Loucy (cell line): ENCODE measurements around the gene ARHGAP26.

ENCODE experiments used
- H2AFZ ChIP-seq: fragments of 200-600 bp; sonication (generic); 2 replicates; pipeline ENCODE4 v1.6.0; 2016; ENCODE audit warnings: antibody characterized with exemption, mild to moderate bottlenecking, low read length, moderate library complexity
- H3F3A ChIP-seq: fragments of 200-600 bp; 2 replicates; pipeline ENCODE4 v1.6.0; 2016; ENCODE audit warnings: antibody characterized with exemption, low read depth, mild to moderate bottlenecking
- H3K27me3 ChIP-seq: fragments of 200-600 bp; sonication (generic); 2 replicates; pipeline ENCODE4 v1.6.1; 2014; ENCODE audit warnings: low read length, mild to moderate bottlenecking; ENCODE audit not compliant: insufficient read depth, poor library complexity, severe bottlenecking
- H3K36me3 ChIP-seq: fragments of 200-600 bp; sonication (generic); 2 replicates; pipeline ENCODE4 v1.6.1; 2016; ENCODE audit warnings: low read length; ENCODE audit not compliant: insufficient read depth
- H3K4me1 ChIP-seq: fragments of 200-600 bp; sonication (generic); 2 replicates; pipeline ENCODE4 v1.5.1; 2014; ENCODE audit warnings: low read length, mild to moderate bottlenecking; ENCODE audit not compliant: insufficient read depth, poor library complexity, severe bottlenecking
- H3K4me2 ChIP-seq: fragments of 200-600 bp; sonication (generic); 2 replicates; pipeline ENCODE4 v1.6.0; 2014; ENCODE audit warnings: antibody characterized with exemption, low read length, low read depth, mild to moderate bottlenecking; ENCODE audit not compliant: poor library complexity, severe bottlenecking
- H3K4me3 ChIP-seq: fragments of 200-600 bp; sonication (generic); 2 replicates; pipeline ENCODE4 v1.5.1; 2014; ENCODE audit warnings: low read length, mild to moderate bottlenecking, mixed read lengths; ENCODE audit not compliant: poor library complexity, severe bottlenecking
- H3K79me2 ChIP-seq: fragments of 200-600 bp; sonication (generic); 2 replicates; pipeline ENCODE4 v1.6.1; 2014; ENCODE audit warnings: low read length; ENCODE audit not compliant: insufficient read depth
- H3K9ac ChIP-seq: fragments of 200-600 bp; sonication (generic); 2 replicates; pipeline ENCODE4 v1.6.0; 2014; ENCODE audit warnings: mild to moderate bottlenecking, low read depth, low read length, moderate library complexity; ENCODE audit not compliant: poor library complexity, severe bottlenecking
- H3K9me2 ChIP-seq: fragments of 200-600 bp; sonication (generic); replicated peaks from 2 replicates; pipeline ENCODE4 v1.6.1; 2016; ENCODE audit warnings: low read depth, low read length, mixed read lengths
- H3K9me3 ChIP-seq: fragments of 200-600 bp; sonication (generic); 2 replicates; pipeline ENCODE4 v1.6.1; 2014; ENCODE audit warnings: mild to moderate bottlenecking, antibody characterized with exemption, low read length, low read depth; ENCODE audit not compliant: insufficient read depth
- H4K20me1 ChIP-seq: fragments of 200-600 bp; sonication (generic); 2 replicates; pipeline ENCODE4 v1.6.0; 2014; ENCODE audit warnings: antibody characterized with exemption, low read length, mild to moderate bottlenecking; ENCODE audit not compliant: insufficient read depth, poor library complexity, severe bottlenecking
- EZH2phosphoT487 ChIP-seq: fragments of 200-600 bp; IDR thresholded peaks from 2 replicates; pipeline ENCODE4 v1.6.1; 2018; ENCODE audit warnings: antibody characterized with exemption, mild to moderate bottlenecking, moderate library complexity, borderline replicate concordance
- TF ChIP-seq, protein P1 (sequence below): fragments of 200-600 bp; sonication (generic); conservative IDR thresholded peaks from 2 replicates; pipeline ENCODE4 v1.5.1; 2014; ENCODE audit warnings: mild to moderate bottlenecking, antibody characterized with exemption, low read length

Gene ARHGAP26

DNA sequence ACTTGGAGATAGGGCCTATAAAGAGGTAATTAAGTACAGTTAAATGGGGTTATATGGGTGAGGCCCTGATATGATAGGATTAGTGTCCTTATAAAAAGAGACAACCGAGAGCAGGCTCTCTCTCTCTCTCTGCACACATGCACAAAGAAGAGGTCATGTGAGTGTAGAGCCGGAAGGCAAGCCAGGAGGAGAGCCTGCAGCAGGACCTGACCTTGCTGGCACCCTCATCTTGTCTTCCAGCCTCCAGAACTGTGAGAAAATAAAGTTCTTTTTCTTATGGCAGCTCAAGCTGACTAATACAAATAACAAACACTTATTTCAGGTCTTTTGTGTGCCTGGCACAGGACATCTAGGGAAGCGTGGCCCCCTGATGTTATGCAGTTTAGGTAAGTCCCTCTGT lies 62.1 kb downstream of the ARHGAP26 start:
- peaks cover 22% of the 10 kb centered on the region for H3K4me1 ChIP-seq
- peaks cover 26% of the 10 kb centered on the region; the same call in 1 of the 2 replicates for H3K79me2 ChIP-seq
- H3K9me2 ChIP-seq, result no peaks in the 10 kb centered on the region
- no peak for TF ChIP-seq EZH2phosphoT487
- H3K4me2 ChIP-seq, result no peak overlapping the region
- H4K20me1 ChIP-seq, result no peaks in the 10 kb centered on the region
- H2AFZ ChIP-seq, result no peak overlapping the region
- H3K27me3 ChIP-seq, result no peaks in the 10 kb centered on the region
- no peaks in the 10 kb centered on the region for H3K9me3 ChIP-seq
- H3K36me3 ChIP-seq, result no peaks in the 10 kb centered on the region
- H3K4me3 ChIP-seq, result no peak overlapping the region
- H3F3A ChIP-seq, result peaks cover 5% of the 10 kb centered on the region; the same call in 1 of the 2 replicates
- H3K9ac ChIP-seq, result no peak overlapping the region

DNA sequence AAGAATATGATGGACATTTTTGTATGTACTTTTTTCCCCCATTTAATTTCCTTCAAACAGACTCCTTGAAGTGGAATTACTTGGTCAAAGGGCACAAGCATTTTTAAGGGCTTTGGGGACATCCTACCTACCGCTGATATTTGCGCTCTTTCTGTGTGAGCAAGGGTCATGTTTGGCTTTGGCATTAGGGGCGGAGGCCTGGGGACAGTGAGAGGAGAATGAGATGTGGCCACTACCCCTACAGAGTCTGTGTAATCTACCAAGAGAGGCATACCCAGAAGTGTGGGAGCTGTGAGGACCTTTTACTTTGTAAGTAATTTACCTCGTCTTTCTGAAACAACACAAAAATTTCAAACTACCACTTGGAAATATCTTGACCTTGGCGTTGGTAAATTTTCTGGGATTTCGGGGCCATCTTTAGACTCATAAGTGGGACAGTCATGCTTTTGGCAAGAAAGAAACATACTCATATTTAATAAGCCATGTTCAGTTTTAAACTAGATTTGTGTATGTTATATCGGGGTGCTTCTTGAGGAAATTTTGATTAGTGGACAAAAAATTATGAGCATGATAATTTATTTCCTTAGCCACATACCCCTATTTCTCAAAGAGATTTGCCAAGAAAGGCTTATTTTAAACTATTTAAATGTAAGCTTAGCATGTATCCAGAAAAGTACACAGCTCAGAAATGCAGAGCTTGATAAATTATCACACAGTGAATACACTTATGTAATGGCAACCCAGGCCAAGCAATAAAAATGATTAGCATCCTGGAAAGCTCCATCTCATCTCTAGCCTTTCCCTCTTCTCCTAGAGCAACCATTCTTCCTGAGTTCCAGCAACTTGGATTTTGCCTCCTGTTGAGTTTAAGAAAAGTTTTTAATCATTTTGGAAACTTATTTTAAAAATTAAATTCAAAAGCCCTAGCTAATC lies 63.6 kb downstream of the ARHGAP26 start:
- Histone ChIP-seq H3K9me3 (no peaks in the 10 kb centered on the region), H3K27me3 (no peaks in the 10 kb centered on the region), H3F3A (no peaks in the 10 kb centered on the region), H2AFZ (no peak overlapping the region), H4K20me1 (no peaks in the 10 kb centered on the region), H3K36me3 (no peaks in the 10 kb centered on the region), H3K9me2 (no peaks in the 10 kb centered on the region), H3K4me1 (peaks cover 7% of the 10 kb centered on the region), H3K4me3 (no peak overlapping the region), H3K4me2 (no peak overlapping the region), H3K9ac (no peak overlapping the region), H3K79me2 (peaks cover 11% of the 10 kb centered on the region; the same call in 1 of the 2 replicates)
- TF ChIP-seq EZH2phosphoT487, result no peak
- TF ChIP-seq, protein P1, sequence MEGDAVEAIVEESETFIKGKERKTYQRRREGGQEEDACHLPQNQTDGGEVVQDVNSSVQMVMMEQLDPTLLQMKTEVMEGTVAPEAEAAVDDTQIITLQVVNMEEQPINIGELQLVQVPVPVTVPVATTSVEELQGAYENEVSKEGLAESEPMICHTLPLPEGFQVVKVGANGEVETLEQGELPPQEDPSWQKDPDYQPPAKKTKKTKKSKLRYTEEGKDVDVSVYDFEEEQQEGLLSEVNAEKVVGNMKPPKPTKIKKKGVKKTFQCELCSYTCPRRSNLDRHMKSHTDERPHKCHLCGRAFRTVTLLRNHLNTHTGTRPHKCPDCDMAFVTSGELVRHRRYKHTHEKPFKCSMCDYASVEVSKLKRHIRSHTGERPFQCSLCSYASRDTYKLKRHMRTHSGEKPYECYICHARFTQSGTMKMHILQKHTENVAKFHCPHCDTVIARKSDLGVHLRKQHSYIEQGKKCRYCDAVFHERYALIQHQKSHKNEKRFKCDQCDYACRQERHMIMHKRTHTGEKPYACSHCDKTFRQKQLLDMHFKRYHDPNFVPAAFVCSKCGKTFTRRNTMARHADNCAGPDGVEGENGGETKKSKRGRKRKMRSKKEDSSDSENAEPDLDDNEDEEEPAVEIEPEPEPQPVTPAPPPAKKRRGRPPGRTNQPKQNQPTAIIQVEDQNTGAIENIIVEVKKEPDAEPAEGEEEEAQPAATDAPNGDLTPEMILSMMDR, result no peak

DNA sequence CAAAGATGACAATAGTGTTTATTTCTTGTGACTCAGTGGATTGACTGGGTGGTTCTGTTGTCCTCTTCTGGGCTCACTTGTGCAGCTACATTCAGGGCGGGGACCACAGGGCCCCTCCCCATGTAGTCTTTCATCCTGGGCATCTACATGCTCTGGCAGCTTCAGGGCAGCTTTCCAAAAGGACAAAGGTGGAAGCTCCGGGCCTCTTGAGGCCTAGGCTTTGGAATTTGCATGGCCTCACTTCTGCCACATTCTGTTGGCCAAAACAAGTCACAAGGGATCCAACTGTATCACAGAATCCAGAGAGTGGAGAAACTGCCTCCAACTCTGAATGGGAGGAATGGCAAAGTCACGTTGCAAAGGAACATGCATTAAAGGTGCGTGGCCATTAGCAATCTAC lies 64.3 kb downstream of the ARHGAP26 start:
- Histone ChIP-seq H3K4me3 (no peak overlapping the region), H3F3A (no peaks in the 10 kb centered on the region), H3K9me3 (no peaks in the 10 kb centered on the region), H2AFZ (no peak overlapping the region), H3K36me3 (no peaks in the 10 kb centered on the region), H3K27me3 (no peaks in the 10 kb centered on the region), H3K4me2 (no peak overlapping the region), H3K4me1 (peaks cover 6% of the 10 kb centered on the region), H3K79me2 (peaks cover 4% of the 10 kb centered on the region; the same call in 1 of the 2 replicates), H3K9ac (no peak overlapping the region), H3K9me2 (no peaks in the 10 kb centered on the region), H4K20me1 (no peaks in the 10 kb centered on the region)
- TF ChIP-seq, protein P1, result no peak
- TF ChIP-seq EZH2phosphoT487, result no peak
